ENCODE results near the gene SLC1A1.

Gene SLC1A1

GRCh38 chr9:4559261-4560182 lies 69.3 kb downstream of the SLC1A1 start:
- Histone ChIP-seq H3K4me1 (ENCODE audit: control insufficient read depth, insufficient read depth, low read length) (no peaks in the 10 kb centered on the region), H3K27me3 (ENCODE audit: control insufficient read depth, insufficient read depth, low read length) (no peaks in the 10 kb centered on the region), H3K9ac (ENCODE audit: low read depth, low read length) (no peak overlapping the region), H3K4me3 (ENCODE audit: low read depth, low read length) (no peak overlapping the region), H3K36me3 (ENCODE audit: control insufficient read depth, insufficient read depth, low read length) (no peaks in the 10 kb centered on the region), H3K9me3 (ENCODE audit: control insufficient read depth, insufficient read depth, low read length) (no peaks in the 10 kb centered on the region), H3K27ac (ENCODE audit: low read depth, low read length) (no peak overlapping the region)

DNA sequence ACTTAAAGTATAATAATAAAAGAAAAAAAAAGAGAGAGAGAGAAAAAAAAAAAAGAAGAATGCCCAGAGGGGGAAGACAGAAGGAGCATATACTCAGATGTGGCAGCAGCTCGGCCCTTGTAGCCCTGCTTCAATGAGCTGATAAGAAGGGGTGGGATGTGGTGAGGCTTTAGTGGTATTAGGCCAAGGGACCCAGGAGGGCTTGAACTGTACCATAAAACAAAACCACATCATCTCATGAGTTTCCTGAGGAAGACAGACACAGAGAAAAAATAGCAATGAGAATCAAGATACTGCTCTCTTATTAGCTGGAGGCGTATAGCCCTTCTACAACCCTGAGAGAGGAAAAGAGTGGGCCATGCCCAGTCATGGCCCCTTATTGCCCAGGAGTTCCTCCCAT lies 72.8 kb downstream of the SLC1A1 start:
- H3K9ac ChIP-seq (ENCODE audit: low read depth, low read length): no peak overlapping the region
- no peaks in the 10 kb centered on the region for H3K4me1 ChIP-seq (ENCODE audit: control insufficient read depth, insufficient read depth, low read length)
- no peaks in the 10 kb centered on the region for H3K36me3 ChIP-seq (ENCODE audit: control insufficient read depth, insufficient read depth, low read length)
- H3K27ac ChIP-seq (ENCODE audit: low read depth, low read length): no peak overlapping the region
- no peaks in the 10 kb centered on the region for H3K9me3 ChIP-seq (ENCODE audit: control insufficient read depth, insufficient read depth, low read length)
- no peaks in the 10 kb centered on the region for H3K27me3 ChIP-seq (ENCODE audit: control insufficient read depth, insufficient read depth, low read length)
- H3K4me3 ChIP-seq (ENCODE audit: low read depth, low read length): no peak overlapping the region

- H3K4me3 ChIP-seq (ENCODE audit: low read depth, low read length): no peak overlapping the region
- no peak overlapping the region for H3K9ac ChIP-seq (ENCODE audit: low read depth, low read length)
- no peak overlapping the region for H3K27ac ChIP-seq (ENCODE audit: low read depth, low read length)
- H3K36me3 ChIP-seq (ENCODE audit: control insufficient read depth, insufficient read depth, low read length): no peaks in the 10 kb centered on the region
- no peaks in the 10 kb centered on the region for H3K27me3 ChIP-seq (ENCODE audit: control insufficient read depth, insufficient read depth, low read length)
- no peaks in the 10 kb centered on the region for H3K4me1 ChIP-seq (ENCODE audit: control insufficient read depth, insufficient read depth, low read length)
- H3K9me3 ChIP-seq (ENCODE audit: control insufficient read depth, insufficient read depth, low read length): no peaks in the 10 kb centered on the region
These were observed 76.5 kb downstream of the SLC1A1 start for GRCh38 chr9:4566806-4567205.

DNA sequence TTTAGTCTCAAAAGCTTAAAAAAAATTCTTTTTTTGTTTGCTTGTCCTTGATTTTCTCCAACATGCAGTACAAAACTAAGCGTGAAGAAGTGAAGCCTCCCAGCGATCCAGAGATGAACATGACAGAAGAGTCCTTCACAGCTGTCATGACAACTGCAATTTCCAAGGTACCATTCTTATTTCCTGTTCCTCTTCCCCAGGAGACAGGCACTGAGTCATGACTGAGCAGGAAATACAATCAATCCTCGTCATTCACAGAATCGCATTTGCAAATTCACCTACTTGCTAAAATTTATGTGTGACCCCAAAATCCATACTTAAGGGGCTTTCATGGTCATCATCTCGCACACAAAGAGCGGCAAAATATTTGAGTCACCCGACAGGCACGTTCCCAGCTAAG lies 77.3 kb downstream of the SLC1A1 start:
- no peaks in the 10 kb centered on the region for H3K36me3 ChIP-seq (ENCODE audit: control insufficient read depth, insufficient read depth, low read length)
- H3K27me3 ChIP-seq (ENCODE audit: control insufficient read depth, insufficient read depth, low read length): no peaks in the 10 kb centered on the region
- no peaks in the 10 kb centered on the region for H3K9me3 ChIP-seq (ENCODE audit: control insufficient read depth, insufficient read depth, low read length)
- H3K9ac ChIP-seq (ENCODE audit: low read depth, low read length): no peak overlapping the region
- H3K4me3 ChIP-seq (ENCODE audit: low read depth, low read length): no peak overlapping the region
- no peaks in the 10 kb centered on the region for H3K4me1 ChIP-seq (ENCODE audit: control insufficient read depth, insufficient read depth, low read length)
- no peak overlapping the region for H3K27ac ChIP-seq (ENCODE audit: low read depth, low read length)

GRCh38 chr9:4569101-4569500 lies 78.8 kb downstream of the SLC1A1 start:
- no peaks in the 10 kb centered on the region for H3K27me3 ChIP-seq (ENCODE audit: control insufficient read depth, insufficient read depth, low read length)

DNA sequence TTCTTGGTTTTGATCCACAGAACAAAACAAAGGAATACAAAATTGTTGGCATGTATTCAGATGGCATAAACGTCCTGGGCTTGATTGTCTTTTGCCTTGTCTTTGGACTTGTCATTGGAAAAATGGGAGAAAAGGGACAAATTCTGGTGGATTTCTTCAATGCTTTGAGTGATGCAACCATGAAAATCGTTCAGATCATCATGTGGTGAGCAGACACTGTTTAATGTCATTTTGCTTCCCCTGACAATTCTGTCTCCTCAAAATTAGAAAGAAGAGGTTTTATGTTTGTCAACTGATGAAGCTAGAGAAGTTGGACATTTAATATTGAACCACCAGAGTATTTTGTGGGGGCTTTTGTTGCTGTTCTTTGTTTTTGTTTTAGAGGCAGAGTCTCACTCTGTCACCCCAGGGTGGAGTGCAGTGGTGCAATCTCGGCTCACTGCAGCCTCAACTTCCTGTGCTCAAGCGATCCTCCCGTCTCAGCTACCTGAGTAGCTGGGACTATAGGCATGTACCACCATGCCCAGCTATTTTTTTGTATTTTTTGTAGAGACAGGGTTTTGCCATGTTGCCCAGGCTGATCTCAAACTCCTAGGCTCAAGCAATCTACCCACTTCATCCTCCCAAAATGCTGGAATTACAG lies 82.0 kb downstream of the SLC1A1 start:
- Histone ChIP-seq H3K9me3 (ENCODE audit: control insufficient read depth, insufficient read depth, low read length) (no peaks in the 10 kb centered on the region), H3K36me3 (ENCODE audit: control insufficient read depth, insufficient read depth, low read length) (peaks cover 10% of the 10 kb centered on the region), H3K27ac (ENCODE audit: low read depth, low read length) (no peak overlapping the region), H3K9ac (ENCODE audit: low read depth, low read length) (no peak overlapping the region), H3K4me3 (ENCODE audit: low read depth, low read length) (no peak overlapping the region), H3K27me3 (ENCODE audit: control insufficient read depth, insufficient read depth, low read length) (no peaks in the 10 kb centered on the region), H3K4me1 (ENCODE audit: control insufficient read depth, insufficient read depth, low read length) (no peaks in the 10 kb centered on the region; the same call in 1 of the 2 replicates)

More at GRCh38 chr9:4569101-4569500, 78.8 kb downstream of the SLC1A1 start:
- Histone ChIP-seq H3K27ac (ENCODE audit: low read depth, low read length) (no peak overlapping the region), H3K9me3 (ENCODE audit: control insufficient read depth, insufficient read depth, low read length) (no peaks in the 10 kb centered on the region), H3K4me1 (ENCODE audit: control insufficient read depth, insufficient read depth, low read length) (no peaks in the 10 kb centered on the region; the same call in 1 of the 2 replicates), H3K36me3 (ENCODE audit: control insufficient read depth, insufficient read depth, low read length) (no peaks in the 10 kb centered on the region), H3K4me3 (ENCODE audit: low read depth, low read length) (no peak overlapping the region), H3K9ac (ENCODE audit: low read depth, low read length) (no peak overlapping the region)

GRCh38 chr9:4573176-4573575 lies 82.9 kb downstream of the SLC1A1 start:
- no peak overlapping the region for H3K4me3 ChIP-seq (ENCODE audit: low read depth, low read length)
- peaks cover 10% of the 10 kb centered on the region for H3K36me3 ChIP-seq (ENCODE audit: control insufficient read depth, insufficient read depth, low read length)
- no peaks in the 10 kb centered on the region for H3K9me3 ChIP-seq (ENCODE audit: control insufficient read depth, insufficient read depth, low read length)
- H3K27ac ChIP-seq (ENCODE audit: low read depth, low read length): no peak overlapping the region
- H3K27me3 ChIP-seq (ENCODE audit: control insufficient read depth, insufficient read depth, low read length): no peaks in the 10 kb centered on the region
- H3K9ac ChIP-seq (ENCODE audit: low read depth, low read length): no peak overlapping the region
- H3K4me1 ChIP-seq (ENCODE audit: control insufficient read depth, insufficient read depth, low read length): no peaks in the 10 kb centered on the region; the same call in 1 of the 2 replicates

- Histone ChIP-seq H3K9ac (ENCODE audit: low read depth, low read length) (no peak overlapping the region), H3K4me3 (ENCODE audit: low read depth, low read length) (no peak overlapping the region), H3K9me3 (ENCODE audit: control insufficient read depth, insufficient read depth, low read length) (no peaks in the 10 kb centered on the region), H3K36me3 (ENCODE audit: control insufficient read depth, insufficient read depth, low read length) (peaks cover 10% of the 10 kb centered on the region), H3K4me1 (ENCODE audit: control insufficient read depth, insufficient read depth, low read length) (no peaks in the 10 kb centered on the region; the same call in 1 of the 2 replicates), H3K27me3 (ENCODE audit: control insufficient read depth, insufficient read depth, low read length) (no peaks in the 10 kb centered on the region), H3K27ac (ENCODE audit: low read depth, low read length) (no peak overlapping the region)
These were observed 83.5 kb downstream of the SLC1A1 start for GRCh38 chr9:4573634-4574389.

GRCh38 chr9:4574657-4575243 lies 84.5 kb downstream of the SLC1A1 start:
- Histone ChIP-seq H3K27me3 (ENCODE audit: control insufficient read depth, insufficient read depth, low read length) (no peaks in the 10 kb centered on the region), H3K27ac (ENCODE audit: low read depth, low read length) (no peak overlapping the region), H3K36me3 (ENCODE audit: control insufficient read depth, insufficient read depth, low read length) (peaks cover 10% of the 10 kb centered on the region), H3K4me3 (ENCODE audit: low read depth, low read length) (no peak overlapping the region), H3K4me1 (ENCODE audit: control insufficient read depth, insufficient read depth, low read length) (no peaks in the 10 kb centered on the region; the same call in 1 of the 2 replicates), H3K9me3 (ENCODE audit: control insufficient read depth, insufficient read depth, low read length) (no peaks in the 10 kb centered on the region), H3K9ac (ENCODE audit: low read depth, low read length) (no peak overlapping the region)

GRCh38 chr9:4575997-4576396 lies 85.7 kb downstream of the SLC1A1 start:
- no peak overlapping the region for H3K9ac ChIP-seq (ENCODE audit: low read depth, low read length)
- H3K27me3 ChIP-seq (ENCODE audit: control insufficient read depth, insufficient read depth, low read length): no peaks in the 10 kb centered on the region
- no peaks in the 10 kb centered on the region; the same call in 1 of the 2 replicates for H3K4me1 ChIP-seq (ENCODE audit: control insufficient read depth, insufficient read depth, low read length)
- H3K4me3 ChIP-seq (ENCODE audit: low read depth, low read length): no peak overlapping the region
- no peaks in the 10 kb centered on the region for H3K9me3 ChIP-seq (ENCODE audit: control insufficient read depth, insufficient read depth, low read length)
- H3K36me3 ChIP-seq (ENCODE audit: control insufficient read depth, insufficient read depth, low read length): peaks cover 10% of the 10 kb centered on the region
- H3K27ac ChIP-seq (ENCODE audit: low read depth, low read length): no peak overlapping the region

All from HUES48 (cell line).